Progenitor cell of endocrine pancreas (in vitro differentiated cells): ENCODE data around the gene PUM1. TPM values are rescaled to one million over a fixed set of nuclear protein-coding genes. Genes with fewer than 3 reads are reported as not detected.

ENCODE experiments used
- DNase-seq: peaks from one replicate; pipeline ENCODE4 v3.0.0; 2021; ENCODE audit warnings: low spot score; ENCODE audit not compliant: unreplicated experiment
- H3K27ac Mint-ChIP-seq: 2 replicates; pipeline ENCODE4 v1.8.0; 2021; ENCODE audit warnings: mild to moderate bottlenecking, moderate library complexity, mixed read lengths
- H3K27me3 Mint-ChIP-seq: 2 replicates; pipeline ENCODE4 v1.8.0; 2021; ENCODE audit warnings: mixed read lengths
- H3K36me3 Mint-ChIP-seq: 2 replicates; pipeline ENCODE4 v1.8.0; 2022; ENCODE audit warnings: mixed read lengths; ENCODE audit not compliant: insufficient read depth
- H3K4me1 Mint-ChIP-seq: 2 replicates; pipeline ENCODE4 v1.8.0; 2021; ENCODE audit warnings: low read depth, mixed read lengths
- H3K4me3 Mint-ChIP-seq: 2 replicates; pipeline ENCODE4 v1.8.0; 2021; ENCODE audit warnings: low read depth, mild to moderate bottlenecking, moderate library complexity, mixed read lengths
- H3K9me3 Mint-ChIP-seq: 2 replicates; pipeline ENCODE4 v1.8.0; 2021; ENCODE audit warnings: low read depth, mixed read lengths
- CTCF ChIP-seq: fragments of 200-600 bp; sonication (generic); IDR thresholded peaks from one replicate; pipeline ENCODE4 v1.5.0; 2021; ENCODE audit warnings: antibody characterized with exemption, mild to moderate bottlenecking; ENCODE audit not compliant: unreplicated experiment
- total RNA-seq: library from RNA; stranded (reverse); gene quantifications from 2 replicates; pipeline ENCODE4 v1.2.1, GENCODE V29; 2021

The PUM1 gene
- total RNA-seq, 1 donor from 2014 or later = 249 TPM

- Mint-ChIP-seq H3K4me1 (peaks cover 38% of the 10 kb centered on the region), H3K4me3 (no peak overlapping the region), H3K36me3 (peaks cover 3% of the 10 kb centered on the region), H3K27ac (no peak overlapping the region), H3K27me3 (no peaks in the 10 kb centered on the region), H3K9me3 (no peaks in the 10 kb centered on the region)
- DNase-seq = no peak
- TF ChIP-seq CTCF = no peak
These were observed 48.6 kb downstream of the PUM1 start for GRCh38 chr1:31016868-31017267.

GRCh38 chr1:31013187-31013864, 52.2 kb downstream of the PUM1 start:
- no peak for DNase-seq
- no peak for TF ChIP-seq CTCF
- H3K4me1 Mint-ChIP-seq = peaks cover 32% of the 10 kb centered on the region
- no peaks in the 10 kb centered on the region for H3K9me3 Mint-ChIP-seq
- H3K4me3 Mint-ChIP-seq = no peak overlapping the region
- no peaks in the 10 kb centered on the region for H3K27me3 Mint-ChIP-seq
- H3K36me3 Mint-ChIP-seq = peaks cover 4% of the 10 kb centered on the region
- H3K27ac Mint-ChIP-seq = peak overlapping the region; percentile 85

GRCh38 chr1:31012210-31012924, 53.1 kb downstream of the PUM1 start:
- Mint-ChIP-seq H3K36me3 (peaks cover 12% of the 10 kb centered on the region), H3K4me3 (no peak overlapping the region), H3K27me3 (no peaks in the 10 kb centered on the region), H3K4me1 (peaks cover 33% of the 10 kb centered on the region), H3K9me3 (no peaks in the 10 kb centered on the region), H3K27ac (peak overlapping the region; percentile 85)
- DNase-seq = no peak
- no peak for TF ChIP-seq CTCF

- Mint-ChIP-seq H3K27ac (peak overlapping the region; percentile 6), H3K27me3 (no peaks in the 10 kb centered on the region), H3K4me3 (no peak overlapping the region), H3K9me3 (no peaks in the 10 kb centered on the region), H3K4me1 (peaks cover 31% of the 10 kb centered on the region), H3K36me3 (peaks cover 13% of the 10 kb centered on the region)
- no peak for DNase-seq
- no peak for TF ChIP-seq CTCF
These were observed 53.8 kb downstream of the PUM1 start for GRCh38 chr1:31011719-31012118.

- DNase-seq = no peak
- no peaks in the 10 kb centered on the region for H3K27me3 Mint-ChIP-seq
- H3K27ac Mint-ChIP-seq = peak overlapping the region; percentile 17
- H3K4me1 Mint-ChIP-seq = peaks cover 37% of the 10 kb centered on the region
- no peak for TF ChIP-seq CTCF
- no peak overlapping the region for H3K4me3 Mint-ChIP-seq
- no peaks in the 10 kb centered on the region for H3K9me3 Mint-ChIP-seq
- peaks cover 21% of the 10 kb centered on the region for H3K36me3 Mint-ChIP-seq
These were observed 55.2 kb downstream of the PUM1 start for GRCh38 chr1:31010086-31010989.
